Right lobe of liver (tissue), 4 donors: ENCODE measurements around the gene SPATA25.

Experiments
- POLR2A ChIP-seq: fragments of 450-650 bp; IDR thresholded peaks from one replicate; pipeline ENCODE4 v1.6.1; 2017; ENCODE audit warnings: antibody characterized with exemption, mild to moderate bottlenecking
- TF ChIP-seq, protein P1 (sequence below), 4 donors: fragments of 200-600 bp in 3 of 4; fragments of 450-650 bp in 1 of 4; IDR thresholded peaks; one replicate each; pipeline versions ENCODE4 v1.5.1 to v1.8.0; 2016 to 2022; ENCODE audit warnings: antibody characterized with exemption in 4 of 4, mild to moderate bottlenecking in 2 of 4
- donor health status: DM: no; HTN: no; CAD: no.
- donor health status: DM: no; HTN: no; CAD: no.
- donor health status: DM: no; HTN: yes; CAD: no.

DNA sequence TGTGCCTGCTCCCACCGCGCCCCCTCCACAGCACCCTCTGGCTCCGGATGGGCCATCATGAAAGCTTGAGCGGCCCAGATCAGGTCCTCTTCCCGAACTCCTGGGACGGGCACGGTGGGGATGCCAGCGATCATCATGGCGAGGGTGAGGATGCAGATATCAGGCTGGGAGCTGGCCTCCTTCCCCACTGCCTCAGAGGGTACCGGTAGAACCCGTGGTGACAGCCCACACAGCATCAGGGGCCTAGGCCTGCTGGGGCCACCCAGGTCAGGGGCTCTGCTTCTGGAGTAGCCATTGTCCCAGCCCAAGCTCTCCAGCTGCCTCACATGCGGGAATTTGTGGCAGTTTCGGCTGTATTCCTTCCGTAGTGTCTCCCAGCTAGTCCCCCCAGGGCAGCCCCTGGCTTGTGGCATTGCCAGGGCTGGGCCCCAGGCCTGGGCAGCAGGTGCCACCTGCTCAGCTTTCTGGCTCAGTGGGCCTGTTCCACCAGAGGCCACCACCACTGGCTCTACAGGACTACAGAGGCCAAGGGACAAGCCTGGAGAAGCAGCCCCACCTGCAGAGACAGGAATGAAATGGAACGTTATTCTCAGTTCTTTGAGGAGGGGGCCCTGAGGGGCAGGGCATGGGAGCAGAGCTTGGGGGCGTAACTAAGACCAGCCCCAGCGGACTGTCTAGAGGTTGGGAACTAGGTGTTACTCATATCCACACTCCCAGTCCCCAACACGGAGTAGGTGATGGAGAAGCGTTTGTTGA is 654 bp downstream of the SPATA25 start:
- TF ChIP-seq, protein P1, sequence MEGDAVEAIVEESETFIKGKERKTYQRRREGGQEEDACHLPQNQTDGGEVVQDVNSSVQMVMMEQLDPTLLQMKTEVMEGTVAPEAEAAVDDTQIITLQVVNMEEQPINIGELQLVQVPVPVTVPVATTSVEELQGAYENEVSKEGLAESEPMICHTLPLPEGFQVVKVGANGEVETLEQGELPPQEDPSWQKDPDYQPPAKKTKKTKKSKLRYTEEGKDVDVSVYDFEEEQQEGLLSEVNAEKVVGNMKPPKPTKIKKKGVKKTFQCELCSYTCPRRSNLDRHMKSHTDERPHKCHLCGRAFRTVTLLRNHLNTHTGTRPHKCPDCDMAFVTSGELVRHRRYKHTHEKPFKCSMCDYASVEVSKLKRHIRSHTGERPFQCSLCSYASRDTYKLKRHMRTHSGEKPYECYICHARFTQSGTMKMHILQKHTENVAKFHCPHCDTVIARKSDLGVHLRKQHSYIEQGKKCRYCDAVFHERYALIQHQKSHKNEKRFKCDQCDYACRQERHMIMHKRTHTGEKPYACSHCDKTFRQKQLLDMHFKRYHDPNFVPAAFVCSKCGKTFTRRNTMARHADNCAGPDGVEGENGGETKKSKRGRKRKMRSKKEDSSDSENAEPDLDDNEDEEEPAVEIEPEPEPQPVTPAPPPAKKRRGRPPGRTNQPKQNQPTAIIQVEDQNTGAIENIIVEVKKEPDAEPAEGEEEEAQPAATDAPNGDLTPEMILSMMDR (IDR thresholded peaks at IDR 0.05) = no peak
- no peak for TF ChIP-seq POLR2A
